Left ventricle myocardium inferior (tissue), 1 donor: ENCODE measurements around the gene TMPRSS3. TPM values are rescaled to one million over a fixed set of nuclear protein-coding genes. Genes with fewer than 3 reads are reported as not detected.

Experiments
- DNase-seq: peaks from one replicate; pipeline ENCODE4 v3.0.0-alpha.2; 2020
- H3K27ac ChIP-seq: fragments of 200-600 bp; replicated peaks from 2 replicates; pipeline ENCODE4 v1.8.0; 2021
- H3K27me3 ChIP-seq: fragments of 200-600 bp; 2 replicates; pipeline ENCODE4 v1.8.0; 2021; ENCODE audit warnings: low read depth
- H3K36me3 ChIP-seq: fragments of 200-600 bp; 2 replicates; pipeline ENCODE4 v1.8.0; 2021
- H3K4me1 ChIP-seq: fragments of 200-600 bp; 2 replicates; pipeline ENCODE4 v1.8.0; 2021
- H3K4me3 ChIP-seq: fragments of 200-600 bp; 2 replicates; pipeline ENCODE4 v1.8.0; 2021; ENCODE audit warnings: mild to moderate bottlenecking, moderate library complexity
- H3K9me3 ChIP-seq: fragments of 200-600 bp; replicated peaks from 2 replicates; pipeline ENCODE4 v1.8.0; 2021
- intact Hi-C: fragments of 100-400 bp; cut with micrococcal nuclease; formaldehyde crosslinking; loops from one replicate; pipeline ENCODE4 v1.11.0; 2022
- long read RNA-seq: library from polyadenylated mRNA; unstranded; transcript quantifications from one replicate; pipeline ENCODE4 v2.0.0, GENCODE V29; 2021
- total RNA-seq: library from RNA; stranded (reverse); fragmentation: NEBNext Ultra II Directional; extraction: Animal tissue kit (Norgen Biotek cat#: 25700); gene quantifications from one replicate; pipeline ENCODE4 v1.2.1, GENCODE V29; 2021
- TF ChIP-seq, protein P1 (sequence below): fragments of 200-600 bp; IDR thresholded peaks from 2 replicates; pipeline ENCODE4 v1.8.0; 2021; ENCODE audit warnings: antibody characterized with exemption, mild to moderate bottlenecking, borderline replicate concordance
- donor health status: DM: no; HTN: yes; CAD: no; lungs with severe emphysema.

TMPRSS3 gene
- not detected for total RNA-seq
- long read RNA-seq, result 0 reads

DNA sequence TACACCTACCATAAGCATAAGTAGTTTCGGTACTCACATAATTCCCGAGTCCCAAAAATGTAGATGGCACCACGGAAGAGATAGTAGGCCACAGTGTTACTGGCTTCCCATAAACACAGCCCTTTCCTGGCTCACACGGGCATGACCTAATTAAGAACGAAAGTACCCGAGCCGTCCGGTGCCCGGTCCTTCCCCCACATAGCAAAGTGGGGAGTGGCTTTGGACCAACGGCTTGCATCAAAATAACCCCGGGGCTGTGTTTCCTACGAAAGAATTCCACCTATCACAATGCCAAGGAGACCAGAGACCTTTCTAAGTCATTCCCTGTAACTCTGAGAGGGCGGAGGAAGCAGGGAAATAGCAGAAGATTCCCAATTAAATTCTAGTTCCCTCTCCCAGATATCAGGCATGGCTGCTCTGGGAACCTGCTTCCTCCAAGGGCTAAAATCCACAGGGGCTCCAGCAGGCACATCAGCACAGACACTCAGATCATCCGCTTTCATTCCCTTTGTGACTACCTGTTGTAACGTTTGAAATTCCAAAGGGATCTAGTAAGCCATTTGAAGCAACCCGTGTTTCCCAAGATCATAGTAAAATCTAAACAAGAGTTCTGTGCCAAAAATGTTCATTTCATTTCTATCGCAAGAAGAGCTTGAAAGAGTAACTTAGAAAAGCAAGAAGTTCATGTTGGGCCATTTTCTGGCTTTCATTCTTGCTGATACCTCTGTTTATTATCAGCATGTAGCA, at the start of gene TMPRSS3:
Gene TMPRSS3 (minus strand): TSS at position 148 of the 747 bp plus-strand sequence. CDS start 635 bp downstream, outside the sequence.
- H3K9me3 ChIP-seq, result peaks cover 1% of the 10 kb centered on the region
- H3K27ac ChIP-seq, result no peak within 1 kb of the TSS
- no peak for DNase-seq
- TF ChIP-seq, protein P1, sequence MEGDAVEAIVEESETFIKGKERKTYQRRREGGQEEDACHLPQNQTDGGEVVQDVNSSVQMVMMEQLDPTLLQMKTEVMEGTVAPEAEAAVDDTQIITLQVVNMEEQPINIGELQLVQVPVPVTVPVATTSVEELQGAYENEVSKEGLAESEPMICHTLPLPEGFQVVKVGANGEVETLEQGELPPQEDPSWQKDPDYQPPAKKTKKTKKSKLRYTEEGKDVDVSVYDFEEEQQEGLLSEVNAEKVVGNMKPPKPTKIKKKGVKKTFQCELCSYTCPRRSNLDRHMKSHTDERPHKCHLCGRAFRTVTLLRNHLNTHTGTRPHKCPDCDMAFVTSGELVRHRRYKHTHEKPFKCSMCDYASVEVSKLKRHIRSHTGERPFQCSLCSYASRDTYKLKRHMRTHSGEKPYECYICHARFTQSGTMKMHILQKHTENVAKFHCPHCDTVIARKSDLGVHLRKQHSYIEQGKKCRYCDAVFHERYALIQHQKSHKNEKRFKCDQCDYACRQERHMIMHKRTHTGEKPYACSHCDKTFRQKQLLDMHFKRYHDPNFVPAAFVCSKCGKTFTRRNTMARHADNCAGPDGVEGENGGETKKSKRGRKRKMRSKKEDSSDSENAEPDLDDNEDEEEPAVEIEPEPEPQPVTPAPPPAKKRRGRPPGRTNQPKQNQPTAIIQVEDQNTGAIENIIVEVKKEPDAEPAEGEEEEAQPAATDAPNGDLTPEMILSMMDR, result no peak
- H3K36me3 ChIP-seq, result no peaks in the 10 kb centered on the region
- H3K4me1 ChIP-seq, result peaks cover 3% of the 10 kb centered on the region
- no peaks in the 10 kb centered on the region for H3K27me3 ChIP-seq
- no peak within 1 kb of the TSS for H3K4me3 ChIP-seq
- intact Hi-C loops, result no loop called here

DNA sequence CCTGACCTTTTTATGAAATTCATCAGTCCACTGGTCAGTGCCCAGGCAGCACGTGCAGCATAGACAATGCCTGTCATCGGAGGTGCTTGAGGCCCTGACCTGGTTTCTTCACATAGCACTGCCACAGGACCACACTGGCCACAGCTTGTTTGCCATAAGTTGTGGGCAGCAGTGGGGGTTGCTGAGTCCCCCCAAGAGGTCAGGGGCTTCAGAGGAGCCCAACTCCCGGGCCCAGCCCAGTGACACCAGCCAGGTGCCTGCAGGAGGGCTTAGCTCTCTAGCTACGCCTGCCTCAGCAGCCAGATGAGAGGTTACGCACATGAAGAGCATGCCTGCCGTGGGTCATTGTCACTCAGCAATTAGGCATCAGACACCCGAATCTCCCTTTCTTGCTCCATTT, 49.5 kb upstream of the TMPRSS3 start:
- H3K27ac ChIP-seq, result no peak overlapping the region
- H3K9me3 ChIP-seq, result no peaks in the 10 kb centered on the region
- H3K36me3 ChIP-seq, result no peaks in the 10 kb centered on the region
- no peak for DNase-seq
- H3K27me3 ChIP-seq, result peaks cover 40% of the 10 kb centered on the region
- no peak overlapping the region for H3K4me3 ChIP-seq
- TF ChIP-seq, protein P1, result no peak
- intact Hi-C loops, result no loop called here
- H3K4me1 ChIP-seq, result no peaks in the 10 kb centered on the region

DNA sequence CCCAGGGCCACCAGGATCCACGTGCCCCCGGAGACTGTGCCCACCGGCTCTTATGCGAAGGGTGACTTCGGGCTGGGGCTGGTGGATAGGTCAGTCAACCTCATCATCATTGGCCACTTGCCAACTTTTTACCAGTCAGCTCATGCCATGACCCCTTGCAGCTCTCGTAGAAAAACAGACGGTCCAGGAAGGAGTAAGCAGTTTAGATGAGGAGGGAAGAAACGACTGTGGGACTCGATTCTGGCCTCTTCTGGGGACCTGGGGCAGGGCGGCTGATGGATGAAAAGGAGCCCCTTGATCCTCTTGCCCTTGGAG, 48.9 kb upstream of the TMPRSS3 start:
- Histone ChIP-seq H3K27me3 (peaks cover 40% of the 10 kb centered on the region), H3K4me1 (no peaks in the 10 kb centered on the region), H3K27ac (no peak overlapping the region), H3K4me3 (no peak overlapping the region), H3K9me3 (no peaks in the 10 kb centered on the region), H3K36me3 (no peaks in the 10 kb centered on the region)
- DNase-seq, result no peak
- intact Hi-C loops, result no loop called here
- TF ChIP-seq, protein P1, result no peak

DNA sequence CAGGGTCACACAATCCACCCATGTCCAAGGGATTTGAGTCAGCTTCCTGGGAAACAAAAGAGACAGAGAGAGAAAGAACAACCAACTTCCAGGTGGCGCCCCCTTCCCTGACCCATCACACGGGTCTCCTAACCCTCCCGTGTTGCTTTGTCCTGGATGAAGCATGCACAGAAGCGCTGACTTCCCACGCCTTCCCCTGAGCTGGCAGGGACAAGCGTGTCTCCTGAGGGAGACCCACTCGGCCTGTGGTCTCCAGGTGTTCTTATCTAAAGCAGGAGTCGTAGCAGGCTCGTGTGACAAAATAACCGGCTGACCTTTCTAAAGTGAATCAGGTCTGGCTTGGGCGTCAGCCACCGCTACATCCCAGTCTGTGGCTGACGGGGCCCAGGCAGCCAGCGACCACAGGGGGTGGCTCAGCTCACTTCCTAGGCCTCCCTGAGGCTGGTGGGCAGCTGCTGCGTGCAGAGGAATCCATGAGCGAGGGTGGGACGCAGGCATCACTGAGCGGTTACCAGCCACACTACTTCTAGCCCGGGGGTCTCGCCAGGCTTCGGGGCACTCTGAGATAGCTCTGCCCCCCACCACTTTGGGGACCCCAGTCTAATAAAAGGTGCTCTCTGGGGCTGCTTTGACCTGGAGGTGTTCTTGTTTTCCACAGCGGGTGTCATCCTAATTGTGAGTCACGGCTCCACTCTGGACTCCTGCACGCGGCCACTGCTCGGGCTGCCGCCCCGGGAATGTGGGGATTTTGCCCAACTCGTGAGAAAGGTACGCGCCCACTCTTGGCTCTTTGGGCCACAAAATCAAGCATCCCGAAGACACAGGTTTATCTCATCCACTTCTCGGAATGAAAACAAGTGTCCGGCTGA, 48.3 kb upstream of the TMPRSS3 start:
- intact Hi-C loops, result no loop called here
- no peaks in the 10 kb centered on the region for H3K4me1 ChIP-seq
- TF ChIP-seq, protein P1, result no peak

GRCh38 chr21:42443181-42443785, 47.4 kb upstream of the TMPRSS3 start:
- Histone ChIP-seq H3K36me3 (no peaks in the 10 kb centered on the region), H3K4me3 (no peak overlapping the region), H3K27ac (no peak overlapping the region), H3K4me1 (no peaks in the 10 kb centered on the region), H3K9me3 (no peaks in the 10 kb centered on the region), H3K27me3 (peaks cover 50% of the 10 kb centered on the region)
- TF ChIP-seq, protein P1, result no peak
- intact Hi-C loops, result no loop called here
- no peak for DNase-seq

More for the DNA sequence above, 48.3 kb upstream of the TMPRSS3 start:
- Histone ChIP-seq H3K9me3 (no peaks in the 10 kb centered on the region), H3K4me3 (no peak overlapping the region), H3K36me3 (no peaks in the 10 kb centered on the region), H3K27ac (no peak overlapping the region), H3K27me3 (peaks cover 42% of the 10 kb centered on the region)
- no peak for DNase-seq
